NCI-H187 treated with DMSO at 0.1 percent for 48 hours (cell line): Measurements from ENCODE around the gene ASIC4.
A peak's percentile ranks its signal among the peaks of the same experiment; 100 is the strongest.

Source experiments
- DNase-seq: peaks from one replicate; lab custom pipeline; 2025; lab: John Stamatoyannopoulos, UW

The ASIC4 gene

DNA sequence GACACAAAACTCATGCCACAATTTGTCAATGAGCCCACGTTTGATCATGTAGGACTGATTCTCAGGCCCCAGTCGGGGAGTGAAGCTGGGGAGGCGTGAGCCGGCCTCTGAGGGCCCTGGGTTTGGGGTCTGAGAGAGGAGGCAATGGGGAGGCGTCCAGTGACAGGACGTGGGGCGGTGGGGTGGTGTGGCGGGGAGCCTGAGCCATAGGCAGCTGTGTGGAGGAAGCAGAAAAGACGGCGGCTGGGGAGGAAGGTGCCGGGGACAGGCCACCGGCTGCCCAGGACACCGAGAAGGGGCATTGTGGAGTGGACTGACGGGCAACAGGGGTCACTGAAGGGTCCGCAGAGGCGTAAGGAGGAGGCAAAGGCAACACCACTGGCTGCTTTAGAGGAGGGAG, 22.1 kb downstream of the ASIC4 start:
- DNase-seq = no peak

DNA sequence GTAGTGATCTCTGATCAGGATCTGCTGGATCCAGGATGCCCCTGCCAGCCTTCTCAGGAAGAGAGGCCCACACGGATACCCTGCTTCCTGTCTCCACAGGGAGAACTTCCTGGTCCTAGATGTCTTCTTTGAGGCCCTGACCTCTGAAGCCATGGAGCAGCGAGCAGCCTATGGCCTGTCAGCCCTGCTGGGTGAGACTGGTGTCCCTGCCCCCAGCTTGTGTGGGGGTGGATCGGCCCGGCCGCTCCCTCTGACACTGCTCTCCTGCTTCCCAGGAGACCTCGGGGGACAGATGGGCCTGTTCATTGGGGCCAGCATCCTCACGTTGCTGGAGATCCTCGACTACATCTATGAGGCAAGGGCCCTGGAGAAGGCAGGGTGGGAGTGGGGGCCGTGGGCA, 22.7 kb downstream of the ASIC4 start:
- no peak for DNase-seq

DNA sequence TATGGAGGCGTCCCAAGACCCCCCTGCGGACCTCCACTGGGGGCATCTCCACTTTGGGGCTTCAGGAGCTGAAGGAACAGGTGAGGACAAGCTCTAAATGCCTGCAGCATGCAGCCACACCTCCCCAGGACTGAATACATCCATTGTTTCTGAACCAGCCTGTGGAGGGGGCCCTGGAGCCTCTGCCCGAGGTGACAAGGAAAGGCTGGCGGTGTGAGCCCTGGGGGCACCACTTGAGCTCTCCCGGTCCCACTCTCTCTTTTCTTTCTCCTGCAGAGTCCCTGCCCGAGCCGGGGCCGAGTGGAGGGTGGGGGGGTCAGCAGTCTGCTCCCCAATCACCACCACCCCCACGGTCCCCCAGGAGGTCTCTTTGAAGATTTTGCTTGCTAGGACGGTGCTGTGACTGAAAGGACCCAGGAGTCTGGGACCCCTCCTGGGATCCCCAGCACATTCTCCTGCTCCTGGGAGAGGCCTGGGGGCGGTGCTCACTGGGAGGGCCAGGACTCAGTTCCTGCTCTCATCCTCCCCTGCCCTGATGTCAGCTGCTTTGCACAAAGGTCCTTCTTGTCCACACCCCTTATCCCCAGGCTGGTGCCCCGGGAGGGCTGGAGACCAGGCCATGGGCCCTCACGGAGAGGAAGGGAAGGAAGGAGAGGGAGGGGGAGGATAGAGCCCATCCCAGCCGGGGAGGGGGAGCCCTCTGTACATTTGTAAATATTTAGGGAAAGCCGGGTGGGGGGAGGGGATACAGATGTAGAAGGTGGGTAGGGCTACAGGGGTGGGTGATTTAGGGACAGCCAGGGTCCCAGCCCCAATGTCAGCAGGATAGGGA, 23.6 kb downstream of the ASIC4 start:
- DNase-seq = no peak

DNA sequence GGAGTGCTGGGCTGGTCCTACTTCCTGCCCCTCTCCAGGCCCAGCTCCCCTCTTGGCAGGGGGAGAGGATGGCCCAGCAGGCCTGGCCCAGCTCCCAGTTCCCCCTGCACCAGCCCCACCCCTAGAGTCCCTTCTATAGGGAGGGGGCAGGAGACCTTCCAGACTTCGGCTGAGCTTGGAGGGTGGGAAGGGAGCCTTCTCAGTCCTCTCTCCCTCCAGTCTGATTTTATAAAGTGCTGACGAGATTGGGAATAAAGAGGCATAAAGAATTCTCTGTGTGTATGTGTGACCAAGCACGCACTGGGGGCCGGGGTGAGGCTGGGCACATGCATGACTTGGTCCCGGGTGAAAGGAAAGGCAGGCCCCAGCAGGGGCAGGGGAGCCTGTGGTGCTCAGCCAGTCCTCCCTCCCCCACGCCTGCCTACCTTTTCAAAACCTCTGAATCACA, 24.2 kb downstream of the ASIC4 start:
- no peak for DNase-seq

DNA sequence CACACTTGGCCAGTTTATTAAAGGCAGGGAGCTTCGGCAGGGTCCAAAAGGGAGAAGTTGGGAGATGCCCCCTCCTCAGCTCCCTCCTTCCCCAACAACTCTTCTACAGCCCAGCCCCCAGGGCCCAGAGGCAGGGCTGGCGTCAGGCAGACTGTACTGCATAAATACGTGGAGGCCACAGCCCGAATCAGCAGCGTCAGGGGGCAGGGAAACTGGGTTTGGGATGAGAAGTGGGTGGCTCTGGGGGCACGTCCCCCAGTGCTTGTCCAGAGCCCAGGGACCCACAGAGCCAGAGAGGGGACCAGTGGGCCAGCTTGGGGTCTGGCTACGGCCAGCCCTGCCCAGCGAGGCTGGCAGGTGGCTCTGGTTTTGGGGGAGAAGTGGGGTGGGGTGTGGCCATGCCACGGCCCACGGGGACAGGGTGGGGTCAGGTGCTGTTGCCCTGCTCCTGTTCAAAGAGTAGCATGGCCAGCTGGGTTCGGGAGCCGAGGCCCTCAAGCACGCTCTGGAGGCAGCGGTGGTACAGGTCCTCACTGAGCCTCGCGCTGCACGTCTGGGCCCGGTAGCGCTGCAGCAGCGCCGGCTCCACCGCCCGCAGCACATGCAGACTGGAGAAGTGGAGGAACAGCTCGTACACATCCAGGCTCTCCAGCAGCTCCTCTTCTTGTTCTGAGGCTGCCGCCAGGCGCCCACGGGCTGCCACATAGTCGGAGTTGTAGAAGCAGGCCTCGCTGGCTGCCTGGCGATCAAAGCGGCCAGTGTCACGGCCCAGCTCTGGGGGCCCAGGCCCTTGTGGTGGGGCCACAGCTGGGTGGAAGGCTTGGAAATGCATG, 24.9 kb downstream of the ASIC4 start:
- no peak for DNase-seq

DNA sequence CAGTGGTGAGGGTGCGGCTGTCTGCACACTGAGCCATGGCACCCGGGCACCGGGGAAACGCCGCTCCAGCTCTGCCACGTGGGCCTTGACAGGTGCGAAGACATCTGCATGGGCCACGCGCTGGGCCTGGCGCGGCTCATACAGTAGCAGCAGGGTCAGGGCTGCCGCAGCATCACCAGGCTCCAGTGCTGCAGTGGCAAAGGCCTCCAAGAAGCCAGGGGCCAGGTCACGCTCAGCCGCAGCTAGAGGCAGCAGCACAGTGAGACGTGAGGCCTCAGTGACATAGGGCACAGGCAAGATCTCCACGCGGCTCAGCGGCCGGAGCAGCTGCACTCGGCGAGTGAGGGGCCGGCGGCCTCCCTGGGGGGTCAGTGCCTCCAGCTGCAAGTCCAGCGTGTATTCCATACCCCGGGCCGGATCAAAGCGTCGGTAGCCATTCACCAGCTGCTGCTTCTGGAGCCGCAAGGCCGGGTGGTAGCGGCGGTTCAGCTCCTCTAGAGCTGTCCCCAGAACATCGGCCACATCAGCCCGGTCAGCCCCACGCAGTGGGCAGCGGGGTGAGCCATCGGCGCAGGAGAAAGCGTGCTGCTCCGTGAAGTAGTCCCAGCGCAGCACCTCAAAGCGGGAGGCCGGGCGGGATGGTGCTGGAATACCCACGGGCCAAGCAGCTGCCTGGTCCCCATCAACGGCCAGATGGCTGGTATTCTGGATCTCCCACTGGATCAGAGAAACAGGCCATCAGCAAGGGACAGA, 25.8 kb downstream of the ASIC4 start:
- no peak for DNase-seq

DNA sequence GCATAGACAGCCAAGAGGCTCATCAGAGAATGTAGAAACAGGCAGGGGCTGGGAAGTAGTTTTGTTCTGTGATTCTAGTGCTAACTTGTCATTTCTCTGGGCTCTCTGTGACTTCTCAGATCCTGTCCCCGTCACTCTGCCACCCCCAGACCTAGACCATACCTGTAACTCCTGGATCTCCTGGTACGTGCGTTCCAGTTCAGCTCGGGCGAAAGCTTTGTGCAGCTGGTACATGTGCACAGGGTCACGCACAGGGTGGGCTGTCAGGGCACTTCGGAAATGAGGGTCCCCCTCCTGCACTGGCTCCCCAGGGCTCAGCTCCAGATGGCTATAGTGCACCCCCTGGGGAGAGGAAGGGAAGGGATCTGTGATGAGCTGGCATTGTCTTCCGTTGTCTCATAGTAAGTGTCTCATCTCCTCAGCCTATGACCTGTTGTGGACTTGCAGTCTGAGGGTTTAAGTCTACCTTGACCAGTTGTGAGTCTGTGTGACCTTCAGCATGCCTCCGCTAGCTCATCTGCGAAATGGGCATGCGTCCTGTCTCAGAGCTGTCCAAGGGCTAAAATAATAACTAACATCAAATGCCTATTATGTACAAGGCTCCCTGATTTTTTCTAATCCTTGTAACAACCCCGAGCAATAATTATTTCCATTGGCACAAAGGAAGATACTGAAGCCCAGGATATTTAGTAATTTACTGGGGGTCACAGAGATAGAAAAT, 26.7 kb downstream of the ASIC4 start:
- no peak for DNase-seq

DNA sequence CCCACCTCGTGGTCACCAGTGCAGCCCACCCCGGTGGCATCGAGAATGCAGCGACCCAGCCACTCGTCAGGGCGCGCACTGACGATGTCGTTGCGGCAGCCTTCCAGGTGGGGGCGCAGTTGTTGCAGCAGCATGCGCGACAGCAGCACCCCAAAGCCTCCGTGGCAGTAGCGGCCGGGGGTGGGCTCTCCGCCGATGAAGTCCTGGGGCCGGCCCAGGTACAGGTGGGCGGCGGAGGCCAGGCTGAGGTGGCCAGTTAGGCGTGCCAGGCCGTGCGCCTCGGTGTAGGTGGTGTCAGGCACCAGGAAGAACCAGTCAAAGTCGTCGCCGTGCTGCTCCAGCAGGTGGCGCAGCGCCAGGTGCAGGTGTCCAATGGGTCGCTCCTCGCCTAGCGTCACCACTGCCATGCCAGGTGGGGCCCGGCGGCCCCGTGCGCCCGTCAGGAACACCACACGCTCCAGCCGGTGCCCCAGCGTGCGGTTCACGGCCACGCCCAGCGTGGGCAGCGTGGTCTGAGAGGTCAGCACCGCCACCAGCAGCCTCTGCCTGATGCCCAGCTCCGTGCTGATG, 27.4 kb downstream of the ASIC4 start:
- DNase-seq = no peak

DNA sequence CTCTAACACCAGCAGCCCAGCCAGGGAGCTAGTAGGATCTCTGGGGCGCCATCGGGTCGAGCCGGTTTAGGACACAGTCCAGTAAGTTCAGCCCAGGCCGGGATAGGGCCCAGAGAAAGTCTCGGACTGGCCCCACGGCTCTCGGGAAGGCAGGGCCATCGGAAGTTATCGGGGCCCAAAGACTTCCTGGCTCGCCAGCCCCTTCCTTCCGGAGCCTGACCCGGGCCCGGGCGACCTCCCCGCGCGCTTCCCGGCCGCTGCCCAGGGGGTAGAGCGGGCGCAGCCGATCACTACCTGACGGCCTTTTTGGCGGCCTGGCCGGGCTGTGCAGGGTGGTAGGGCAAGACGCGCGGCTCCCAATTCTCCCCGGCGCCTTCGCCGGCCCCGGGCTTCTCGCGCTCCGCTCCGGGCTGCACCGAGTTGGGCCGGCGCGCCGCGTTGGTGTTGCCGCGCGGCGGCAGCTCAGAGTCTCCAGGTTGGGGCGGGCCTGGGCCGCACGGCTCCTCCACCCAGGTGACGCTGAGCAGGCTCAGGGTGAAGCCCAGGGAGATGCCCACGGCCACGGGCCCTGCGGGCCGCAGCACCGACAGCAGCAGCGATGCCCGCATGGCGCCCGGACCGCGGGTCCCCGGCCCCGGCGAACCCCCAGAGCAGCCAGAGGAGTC, 28.8 kb downstream of the ASIC4 start:
- no peak for DNase-seq

DNA sequence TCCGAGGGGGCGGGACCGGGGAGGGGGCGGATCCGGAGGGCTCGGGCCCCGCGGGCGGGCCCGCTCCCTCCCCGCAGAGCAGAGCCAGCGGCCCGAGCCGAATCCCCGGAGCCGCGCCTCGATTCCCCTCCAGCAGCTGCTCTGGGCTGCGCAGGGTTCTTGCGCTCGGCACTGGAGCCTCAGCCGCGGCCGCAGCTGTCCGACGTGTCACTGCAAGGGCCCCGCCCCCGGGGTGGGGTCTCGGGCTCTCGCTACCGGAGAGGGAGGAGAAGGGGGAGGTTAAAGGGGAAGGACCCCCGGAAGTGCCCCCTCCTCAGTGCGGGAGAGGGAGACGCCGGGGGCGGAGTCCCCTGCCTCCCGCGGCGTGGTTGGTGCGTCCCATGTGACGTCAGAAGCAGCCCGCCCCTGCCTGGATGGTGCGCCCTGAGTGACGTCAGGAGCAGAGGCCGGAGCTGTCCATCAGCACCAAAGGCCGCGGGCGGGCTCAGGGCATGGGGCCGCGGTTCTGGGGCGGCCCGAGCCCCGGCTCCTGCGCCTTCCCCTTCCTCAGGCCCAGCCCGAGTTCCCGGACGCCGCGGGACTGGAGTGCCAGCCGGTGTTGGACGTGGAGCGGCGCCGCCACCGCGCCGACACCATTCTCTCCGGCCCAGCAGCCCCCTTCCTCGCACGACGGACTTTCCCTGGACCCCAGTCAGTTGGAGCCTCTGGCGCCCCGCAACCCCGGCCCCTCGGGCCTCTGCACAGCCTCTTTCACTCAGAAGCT, 29.5 kb downstream of the ASIC4 start, which contains the start of the genes CHPF and TMEM198:
TSS of gene CHPF (minus strand) at position 214 of the 763 bp plus-strand sequence. CDS start 271 bp downstream, outside the sequence.
TSS of gene TMEM198 (plus strand) at position 433 of the 763 bp plus-strand sequence. CDS start 700 bp downstream, outside the sequence.
- DNase-seq = peak; percentile 53

DNA sequence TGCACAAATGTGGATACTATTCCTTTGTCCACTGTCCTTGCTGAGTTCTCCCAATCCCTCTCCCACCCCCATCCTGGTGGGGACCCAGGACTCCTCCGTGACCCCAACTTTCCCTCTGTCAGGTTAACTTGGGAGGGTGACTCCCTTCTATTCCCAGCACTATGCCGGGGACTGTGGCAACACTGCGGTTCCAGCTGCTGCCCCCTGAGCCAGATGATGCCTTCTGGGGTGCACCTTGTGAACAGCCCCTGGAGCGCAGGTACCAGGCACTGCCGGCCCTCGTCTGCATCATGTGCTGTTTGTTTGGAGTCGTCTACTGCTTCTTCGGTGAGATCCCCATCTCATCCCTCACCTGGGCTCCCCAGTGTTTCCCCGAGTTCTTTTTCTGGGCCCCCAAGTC, 30.3 kb downstream of the ASIC4 start:
- no peak for DNase-seq

DNA sequence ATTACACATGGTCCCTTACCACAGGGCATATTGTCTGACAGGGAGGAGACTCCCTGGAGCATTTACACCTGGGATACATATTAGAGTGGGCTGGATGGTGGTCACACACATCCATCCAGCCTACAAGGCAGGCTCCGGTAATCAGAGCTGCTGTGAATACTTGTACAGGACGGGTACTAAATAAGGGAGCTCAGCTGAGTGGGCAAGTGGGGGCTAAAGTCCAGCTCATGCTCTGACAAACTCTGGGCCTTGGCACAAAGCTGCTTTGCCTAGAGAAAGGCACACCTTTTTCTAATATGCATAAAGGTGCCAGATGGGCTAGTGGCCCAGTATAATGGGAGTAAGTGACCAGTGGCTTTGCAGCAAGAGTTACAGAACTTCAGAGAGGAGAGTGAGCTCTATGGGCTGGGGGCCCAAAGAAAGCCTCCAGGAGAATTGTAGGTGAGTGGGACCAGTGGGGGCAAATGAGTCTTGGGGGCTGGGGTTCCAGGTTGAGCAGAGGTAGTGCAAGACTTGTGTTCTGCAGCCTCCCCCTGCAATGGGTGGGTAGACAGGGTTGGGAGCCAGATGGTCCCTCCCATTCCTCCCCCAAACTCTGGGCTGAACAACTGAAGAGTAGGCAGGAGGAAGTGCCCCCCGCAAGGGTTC, 31.1 kb downstream of the ASIC4 start:
- no peak for DNase-seq

DNA sequence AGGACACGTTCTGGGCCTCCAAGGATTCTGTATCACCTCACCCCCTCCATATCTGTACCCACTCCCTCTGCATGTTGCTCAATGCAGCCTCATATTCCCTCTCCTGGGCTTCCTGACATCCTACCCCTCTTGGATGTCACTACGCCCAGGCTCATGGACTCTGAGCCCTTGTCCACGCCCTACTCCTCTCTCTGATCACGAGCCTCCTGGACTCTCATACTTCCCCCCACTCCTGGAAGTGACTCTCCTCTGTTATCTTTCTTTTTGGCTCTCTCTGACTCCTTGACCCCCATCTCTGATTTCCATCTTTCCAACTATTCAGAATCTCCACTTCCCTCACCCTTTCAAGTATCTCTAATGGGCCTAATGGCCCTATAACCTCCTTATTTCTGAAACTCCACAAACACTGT, 31.7 kb downstream of the ASIC4 start:
- DNase-seq = no peak

DNA sequence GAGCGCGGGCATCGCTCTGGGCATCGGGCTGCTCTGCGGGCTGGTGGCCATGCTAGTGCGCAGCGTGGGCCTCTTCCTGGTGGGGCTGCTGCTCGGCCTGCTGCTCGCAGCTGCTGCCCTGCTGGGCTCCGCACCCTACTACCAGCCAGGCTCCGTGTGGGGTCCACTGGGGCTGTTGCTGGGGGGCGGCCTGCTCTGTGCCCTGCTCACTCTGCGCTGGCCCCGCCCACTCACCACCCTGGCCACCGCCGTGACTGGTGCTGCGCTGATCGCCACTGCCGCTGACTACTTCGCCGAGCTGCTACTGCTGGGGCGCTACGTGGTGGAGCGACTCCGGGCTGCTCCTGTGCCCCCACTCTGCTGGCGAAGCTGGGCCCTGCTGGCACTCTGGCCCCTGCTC, 33.3 kb downstream of the ASIC4 start:
- no peak for DNase-seq

DNA sequence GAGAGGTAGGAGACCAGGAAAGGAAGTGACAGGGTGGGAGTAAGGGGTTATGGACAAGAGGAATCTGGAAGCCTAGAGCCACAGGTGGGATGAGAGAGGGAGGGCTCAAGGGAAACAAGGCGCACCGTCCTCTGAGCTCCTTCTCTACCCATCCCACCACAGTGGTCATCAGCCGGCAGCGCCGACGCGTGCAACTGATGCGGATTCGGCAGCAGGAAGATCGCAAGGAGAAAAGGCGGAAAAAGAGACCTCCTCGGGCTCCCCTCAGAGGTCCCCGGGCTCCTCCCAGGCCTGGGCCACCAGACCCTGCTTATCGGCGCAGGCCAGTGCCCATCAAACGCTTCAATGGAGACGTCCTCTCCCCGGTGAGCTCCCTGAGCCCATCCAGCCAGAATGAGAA, 34.7 kb downstream of the ASIC4 start:
- no peak for DNase-seq

DNA sequence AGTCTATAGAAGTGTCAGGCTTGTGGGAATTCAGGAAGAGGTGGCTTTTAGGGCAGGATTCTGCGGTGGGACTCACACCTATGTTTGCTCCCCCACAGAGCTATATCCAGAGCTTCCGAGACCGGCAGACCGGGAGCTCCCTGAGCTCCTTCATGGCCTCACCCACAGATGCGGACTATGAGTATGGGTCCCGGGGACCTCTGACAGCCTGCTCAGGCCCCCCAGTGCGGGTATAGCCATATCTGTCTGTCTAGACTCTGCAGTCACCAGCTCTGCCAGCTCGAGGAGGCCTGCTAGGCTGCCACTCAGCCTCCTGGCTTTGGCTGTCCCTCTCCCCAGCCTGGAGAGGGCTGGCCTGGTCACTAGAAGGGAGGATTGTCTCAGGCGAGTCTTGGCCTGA, 35.3 kb downstream of the ASIC4 start:
- DNase-seq = no peak

DNA sequence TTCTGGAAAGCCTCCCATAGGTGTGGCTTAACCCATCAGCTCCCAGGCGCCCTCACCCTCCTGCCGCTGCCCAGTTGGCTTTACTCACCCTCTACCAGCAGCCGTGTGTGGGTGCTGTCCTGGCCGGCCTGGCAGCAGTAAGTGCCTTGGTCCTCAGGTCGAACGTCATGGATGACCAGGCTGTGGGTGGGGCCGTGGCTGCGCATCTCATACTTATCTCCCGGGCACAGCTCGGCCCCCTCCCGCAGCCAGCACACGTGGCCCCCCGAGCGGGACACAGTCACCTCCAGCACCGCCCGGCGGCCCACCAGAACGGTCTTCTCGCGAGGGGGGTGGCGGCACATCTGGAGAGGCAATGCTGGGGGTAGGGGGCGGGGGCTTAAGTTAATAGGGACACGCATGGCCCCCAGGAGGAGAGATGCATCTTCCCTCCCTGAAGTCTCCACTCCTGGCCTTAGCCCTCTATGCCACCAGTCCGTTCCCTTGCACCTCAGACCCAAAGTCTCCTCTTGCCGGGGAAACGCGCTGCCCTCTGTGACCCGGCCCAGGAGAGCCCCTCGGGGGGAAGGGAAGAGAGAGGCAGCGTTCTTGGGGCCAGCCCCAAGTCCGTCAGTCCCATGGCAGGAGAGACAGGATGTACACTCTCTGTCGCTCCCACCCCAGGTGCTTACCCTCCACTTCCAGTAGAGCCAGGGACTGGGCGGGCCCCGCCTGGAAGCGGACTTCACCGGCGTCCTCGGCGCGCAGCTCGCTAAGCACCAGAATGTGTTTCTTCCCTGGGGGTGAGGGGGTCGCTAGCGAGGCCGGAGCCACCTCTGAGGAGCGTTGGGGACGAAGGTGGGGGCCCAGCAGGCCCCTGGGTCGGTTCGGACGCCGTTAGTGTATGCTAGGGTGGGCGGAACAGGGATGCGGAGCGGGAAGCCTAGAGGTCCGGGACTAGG, 37.4 kb downstream of the ASIC4 start:
- no peak for DNase-seq
